HG03521 (cell line): ENCODE measurements around the gene CALML3.

Source experiments
- ATAC-seq: cut with Tn5 transposase; IDR thresholded peaks from one replicate; pipeline ENCODE4 v1.9.1; 2021; ENCODE audit warnings: mild to moderate bottlenecking, moderate library complexity; ENCODE audit not compliant: unreplicated experiment

CALML3 gene

DNA sequence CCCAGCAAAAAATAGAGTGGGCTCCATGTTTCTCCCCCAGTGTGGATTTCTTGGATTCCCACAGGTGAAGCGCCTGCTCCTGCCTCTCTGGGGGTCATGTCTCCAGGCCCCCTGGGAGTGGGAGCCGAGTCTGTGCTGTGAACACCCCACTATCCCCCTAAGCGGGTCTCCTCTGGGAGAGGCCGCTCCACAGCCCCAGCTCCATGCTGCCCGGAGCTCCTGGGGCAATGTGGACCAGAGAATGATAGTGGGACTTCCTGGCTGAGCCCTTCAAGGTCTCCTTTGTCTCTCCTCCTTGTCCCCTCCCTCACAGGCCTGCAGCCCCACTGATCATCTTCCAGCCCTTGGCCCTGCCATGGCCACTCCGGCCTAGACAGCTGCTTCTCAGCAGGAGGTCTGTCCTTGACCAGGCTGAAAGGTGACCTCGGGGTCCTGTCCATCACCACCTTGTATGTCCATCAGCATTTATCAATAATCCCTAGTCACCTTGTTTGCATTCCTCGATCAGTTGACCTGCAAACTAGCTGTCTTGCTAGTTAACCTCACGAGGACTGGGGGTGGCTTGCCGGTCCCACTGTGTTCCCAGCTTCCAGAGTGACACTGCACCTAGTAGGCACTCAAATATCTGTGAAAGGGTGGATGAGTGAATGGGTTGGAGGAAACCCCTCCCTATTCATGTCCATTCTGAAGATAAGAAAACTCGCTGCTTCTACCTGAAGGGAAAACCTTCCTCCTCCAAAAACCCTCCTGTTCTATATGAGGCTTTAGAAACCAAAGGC lies 776 bp upstream of the CALML3 start:
- no peak for ATAC-seq

DNA sequence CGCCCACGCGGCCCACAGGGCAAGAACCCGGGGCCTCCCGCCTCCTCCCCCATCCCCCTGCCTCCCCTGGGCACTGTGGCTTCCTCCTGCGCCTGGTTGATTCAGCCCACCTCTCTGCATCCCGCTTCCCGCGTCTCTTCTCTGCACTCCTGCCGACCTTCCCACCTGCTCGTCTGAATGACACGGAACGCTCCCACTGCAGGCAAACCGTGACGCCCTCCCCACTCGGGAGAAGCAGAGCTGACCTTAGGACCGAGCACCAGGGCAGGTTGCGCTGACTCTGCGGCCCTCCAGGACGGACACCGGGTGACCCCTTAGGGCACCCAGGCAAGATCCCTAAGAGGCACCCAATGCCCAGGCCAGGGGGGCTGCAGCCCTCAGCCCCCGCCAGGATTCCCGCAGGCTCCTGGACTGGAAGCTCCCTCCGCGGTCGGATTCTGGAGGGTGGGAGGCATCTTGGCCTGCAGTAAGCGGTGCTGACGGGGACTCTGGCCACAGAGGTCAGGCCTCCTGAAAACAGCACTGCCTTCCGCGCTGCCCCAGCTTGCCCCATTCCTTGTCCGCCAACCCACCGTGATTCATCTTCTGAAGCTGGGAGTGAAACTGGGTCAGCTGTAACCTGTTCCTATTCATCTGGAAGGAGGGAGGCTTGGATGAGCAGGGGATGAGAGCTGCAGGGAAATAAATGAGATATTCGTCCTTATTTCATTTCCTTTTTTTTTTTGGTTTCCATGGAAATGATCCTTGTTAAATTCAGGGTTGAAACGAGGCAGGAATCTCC lies 990 bp downstream of the CALML3 start:
- no peak for ATAC-seq

DNA sequence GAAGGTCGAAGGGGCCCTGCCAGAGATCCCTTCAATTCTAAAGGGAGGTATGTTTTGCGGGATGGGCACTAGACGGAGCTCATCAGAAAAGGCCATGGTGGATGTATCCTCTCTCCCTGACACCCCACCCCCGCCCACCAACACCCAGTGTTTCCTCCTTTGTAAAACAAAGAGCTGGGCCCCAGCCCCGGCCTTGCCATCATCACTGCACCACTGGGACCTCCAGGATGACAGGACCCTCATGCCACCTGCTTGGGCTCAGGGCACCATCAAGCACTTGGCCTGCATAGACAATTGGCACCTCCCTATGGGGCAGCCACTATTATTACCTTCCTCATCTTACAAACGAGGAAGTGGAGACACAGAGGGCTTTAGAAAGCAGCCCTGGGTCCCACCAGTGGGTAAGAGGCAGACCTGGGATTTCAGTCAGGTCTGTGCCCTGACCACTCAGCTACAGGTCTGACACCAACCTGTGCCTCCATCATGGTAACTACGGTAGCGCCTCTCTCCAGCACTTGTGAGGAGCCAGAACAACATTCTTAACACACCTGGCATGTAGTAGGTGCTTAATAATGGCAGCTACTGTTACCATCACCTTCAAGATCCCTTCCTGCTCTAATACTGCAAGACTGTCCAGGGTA lies 2.0 kb downstream of the CALML3 start:
- ATAC-seq = no peak

DNA sequence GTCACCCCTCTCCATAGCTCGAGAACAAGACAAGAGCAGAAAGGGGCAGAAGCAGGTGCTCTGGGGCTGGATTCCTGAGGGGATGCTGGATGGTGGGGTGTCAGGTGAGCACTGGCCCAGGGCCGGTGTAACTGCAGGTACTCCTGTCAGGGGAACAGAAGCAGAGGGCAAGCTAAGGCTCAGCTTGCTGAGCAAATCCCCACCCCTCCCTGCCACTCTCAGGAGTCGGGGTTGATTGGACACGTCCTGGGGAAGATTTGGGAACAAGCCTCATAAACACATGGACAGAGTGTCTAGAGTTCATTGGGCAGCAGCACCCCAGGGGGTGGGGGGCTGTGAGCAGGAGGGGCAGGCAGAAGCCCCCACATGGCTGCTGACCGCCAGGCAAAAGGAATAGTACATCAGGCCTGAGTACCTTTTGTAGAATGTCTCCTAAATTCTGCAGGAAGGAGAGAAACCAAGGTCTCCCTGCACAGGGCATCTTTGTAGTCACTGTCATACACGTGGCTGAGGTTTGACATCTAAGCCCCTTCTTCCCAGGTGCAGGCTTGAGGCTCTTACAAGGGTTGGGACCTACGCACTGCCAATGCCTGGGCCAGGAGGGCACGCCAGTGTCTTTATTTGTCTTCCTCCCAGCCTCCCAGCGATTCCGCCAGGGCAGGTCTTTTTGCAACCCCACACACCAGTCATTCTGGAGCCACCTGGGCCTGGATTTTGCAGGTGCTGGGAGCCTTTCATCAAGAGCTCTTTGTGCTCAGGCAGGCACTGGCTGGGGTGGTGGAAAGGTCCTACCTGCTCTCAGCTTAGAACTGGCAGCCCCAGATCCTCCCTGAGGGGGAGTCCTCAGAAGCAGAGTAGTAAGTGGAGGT lies 2.8 kb downstream of the CALML3 start:
- ATAC-seq = no peak

DNA sequence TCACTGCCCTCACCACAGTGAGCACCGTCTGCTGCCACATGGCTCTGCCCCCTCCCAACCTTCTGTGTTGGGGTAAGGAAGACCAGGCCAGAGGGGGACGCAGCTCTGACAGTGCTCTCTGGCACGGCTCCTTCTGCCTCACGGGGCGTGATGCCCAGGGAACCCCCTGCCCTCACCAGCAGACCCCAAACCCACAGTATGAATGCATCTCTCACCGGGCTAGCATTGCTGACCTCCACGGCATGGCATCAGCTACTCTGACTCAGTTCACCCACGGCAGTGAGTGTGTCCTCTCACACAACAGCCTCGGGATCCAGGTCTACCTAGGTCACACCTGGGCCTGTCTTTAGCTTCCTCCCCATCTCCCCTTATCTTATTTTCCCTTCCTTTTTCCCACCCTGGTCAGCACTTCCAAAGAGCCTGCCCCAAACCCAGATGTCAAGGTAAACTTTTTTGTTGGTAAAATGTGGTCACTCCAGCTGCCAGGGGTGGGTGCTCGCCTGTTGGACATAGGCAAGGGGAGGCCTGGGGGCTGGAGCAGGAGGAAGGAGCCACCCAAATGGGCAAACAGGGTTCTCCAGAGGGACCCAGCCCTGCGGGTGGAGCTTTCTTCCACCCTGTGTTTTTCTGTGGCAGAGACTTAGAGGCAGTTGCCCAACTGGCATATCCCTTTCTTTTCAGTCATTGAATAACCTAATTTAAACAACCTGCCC lies 4.4 kb downstream of the CALML3 start:
- ATAC-seq = no peak

DNA sequence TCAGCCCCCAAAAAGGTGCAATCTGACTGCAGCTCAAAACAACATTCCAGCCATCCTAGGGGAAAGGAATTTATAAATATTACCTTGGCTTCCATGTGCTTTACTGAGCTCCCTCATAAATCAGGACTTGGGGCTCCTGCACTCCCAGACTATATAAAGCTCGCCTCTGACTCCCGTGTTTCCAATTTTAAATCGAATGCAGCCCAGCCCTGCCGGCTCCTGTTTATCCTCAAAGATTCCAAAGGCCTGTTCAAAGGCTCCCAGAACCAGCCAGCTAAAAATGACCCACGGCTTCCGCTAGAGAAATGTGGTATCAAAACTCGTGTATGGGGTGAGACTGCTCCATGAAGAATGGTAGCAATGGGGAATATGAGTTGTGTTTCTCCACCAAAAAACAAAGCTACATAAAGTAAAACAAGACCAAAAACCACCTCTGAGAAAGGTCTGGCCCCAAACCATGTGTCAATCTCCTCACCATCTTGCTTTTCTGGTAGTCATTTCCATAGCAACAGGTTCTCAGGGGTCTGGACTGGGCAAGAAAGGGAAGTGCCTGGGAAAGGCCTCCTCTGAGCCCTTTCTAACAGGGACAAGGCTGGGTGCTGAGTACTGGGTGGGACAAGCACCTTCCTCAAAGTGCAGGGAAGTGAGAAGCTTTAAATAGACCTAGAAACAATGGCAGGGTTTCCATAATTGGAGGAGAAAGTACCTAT lies 5.1 kb downstream of the CALML3 start:
- no peak for ATAC-seq

DNA sequence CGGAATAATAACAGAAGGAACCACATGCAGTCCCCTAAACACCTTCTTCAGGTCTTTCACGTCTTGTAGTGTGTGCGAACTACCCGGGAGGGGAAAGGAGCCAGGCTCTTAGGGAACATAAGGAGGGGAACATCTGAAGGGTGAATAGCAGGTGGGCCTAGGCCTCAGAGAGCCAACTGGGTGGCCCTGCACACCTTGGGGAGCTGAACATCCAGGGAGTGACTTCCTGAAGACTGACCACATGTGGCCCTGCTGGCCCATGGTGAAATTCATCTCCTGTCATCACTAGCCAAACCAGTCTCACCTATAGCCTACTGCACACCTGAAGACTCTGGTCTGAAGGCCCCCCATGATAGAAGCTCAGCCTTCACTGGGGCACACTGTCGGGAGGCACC lies 5.6 kb downstream of the CALML3 start:
- no peak for ATAC-seq

DNA sequence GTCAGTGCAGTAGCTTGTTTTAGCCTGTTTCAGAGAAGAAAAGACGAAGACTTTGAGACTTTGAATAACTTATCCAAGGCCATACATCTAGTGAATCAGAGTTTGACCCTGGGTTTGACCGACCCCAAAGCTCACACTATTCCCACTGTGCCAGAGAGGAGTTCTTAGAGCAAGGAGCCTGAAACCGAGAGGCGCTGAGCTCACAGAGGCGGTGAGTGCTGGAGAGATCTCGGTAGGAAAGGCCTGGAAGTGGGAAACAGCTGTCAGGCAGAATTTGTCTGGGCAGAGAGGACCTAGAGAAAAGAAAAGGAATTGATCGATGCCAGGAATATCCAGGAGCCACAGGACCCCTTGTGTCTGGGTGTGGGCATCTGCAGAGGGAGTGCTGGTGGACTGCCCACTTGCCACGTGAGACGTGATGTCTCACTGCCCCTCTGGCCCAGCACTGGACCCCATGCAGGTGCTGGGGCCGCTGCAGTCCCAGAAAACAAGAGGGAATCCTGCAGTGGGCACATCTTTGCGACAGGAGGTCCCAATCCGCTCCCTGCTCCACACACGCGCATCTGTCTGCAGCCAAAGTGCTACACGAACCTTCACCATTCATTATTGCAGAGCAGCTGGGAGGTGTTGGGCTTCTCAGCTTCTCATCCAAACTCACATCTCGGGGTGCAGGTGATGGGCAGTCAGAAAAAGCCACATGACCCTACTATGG lies 6.2 kb downstream of the CALML3 start:
- ATAC-seq = no peak

DNA sequence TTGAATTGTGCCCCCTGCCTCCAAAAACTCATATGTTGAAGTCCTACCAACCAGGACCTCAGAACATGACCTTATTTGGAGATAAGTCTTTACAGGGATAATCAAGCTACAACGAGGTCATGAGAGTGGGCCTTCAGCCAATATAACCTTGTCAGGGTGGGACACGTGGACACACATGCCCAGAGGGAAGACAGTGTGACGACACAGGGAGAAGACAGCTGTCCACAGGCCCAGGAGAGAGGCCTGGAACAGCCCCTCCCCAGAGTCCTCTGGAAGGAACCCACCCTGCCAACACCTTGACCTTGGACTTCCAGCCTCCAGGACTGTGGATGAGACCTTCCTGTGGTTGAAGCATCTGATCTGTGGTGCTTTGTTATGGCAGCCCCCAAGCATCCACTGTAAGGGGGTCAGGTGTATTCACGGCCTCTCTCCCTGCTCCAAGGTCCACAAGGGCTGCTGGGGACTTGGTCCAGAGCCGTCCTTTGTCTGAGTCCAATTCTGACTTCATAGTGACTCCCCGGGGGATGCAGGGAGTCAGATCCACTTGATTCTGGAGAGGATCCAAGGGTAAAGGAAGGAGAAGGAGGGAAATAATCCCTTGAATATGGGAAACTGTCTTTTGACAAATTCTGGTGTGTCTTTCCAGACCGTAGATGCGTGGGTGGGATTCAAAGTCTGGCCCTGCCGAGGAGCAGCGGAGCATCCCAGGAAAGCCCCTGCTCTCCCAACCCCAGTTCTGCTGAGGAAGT lies 7.0 kb downstream of the CALML3 start:
- ATAC-seq = no peak

DNA sequence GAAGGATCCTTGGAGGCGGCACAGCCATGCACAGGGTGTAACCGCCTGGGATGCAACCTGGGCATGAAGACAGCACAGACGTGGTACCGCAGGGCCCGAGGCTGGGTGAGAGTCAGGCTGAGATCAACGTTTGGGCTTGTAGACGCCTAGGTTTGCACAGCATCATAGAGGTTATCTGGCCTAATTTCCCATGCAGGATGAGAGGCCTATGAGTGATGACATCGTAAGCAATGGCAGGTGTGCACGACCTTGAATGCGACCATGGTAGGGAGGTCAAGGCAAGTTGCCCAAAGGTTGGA lies 7.5 kb downstream of the CALML3 start:
- ATAC-seq = no peak

DNA sequence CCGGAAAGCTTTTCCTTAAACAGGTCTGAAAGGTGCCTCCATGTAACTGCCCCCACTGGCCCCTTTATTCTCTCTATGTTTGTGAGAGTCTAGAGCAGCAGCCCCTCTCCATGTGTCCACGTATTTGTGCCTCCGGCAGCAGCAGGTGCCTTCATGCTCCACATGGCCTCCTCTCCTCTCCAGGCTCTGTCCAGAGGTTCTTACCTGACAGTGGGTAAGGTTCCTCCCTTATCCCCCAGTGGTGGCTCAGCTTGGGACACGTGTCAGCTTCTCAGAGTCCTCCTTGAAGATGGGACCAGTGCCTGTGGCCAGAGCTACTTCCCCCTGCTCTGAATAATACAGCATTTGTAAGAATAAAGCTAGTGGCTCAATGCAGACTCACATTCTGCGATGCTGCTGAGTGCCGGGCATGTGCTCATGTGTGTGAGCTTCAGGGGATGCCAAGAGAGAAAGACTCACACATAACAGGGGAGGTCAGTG lies 7.9 kb downstream of the CALML3 start:
- ATAC-seq = no peak

DNA sequence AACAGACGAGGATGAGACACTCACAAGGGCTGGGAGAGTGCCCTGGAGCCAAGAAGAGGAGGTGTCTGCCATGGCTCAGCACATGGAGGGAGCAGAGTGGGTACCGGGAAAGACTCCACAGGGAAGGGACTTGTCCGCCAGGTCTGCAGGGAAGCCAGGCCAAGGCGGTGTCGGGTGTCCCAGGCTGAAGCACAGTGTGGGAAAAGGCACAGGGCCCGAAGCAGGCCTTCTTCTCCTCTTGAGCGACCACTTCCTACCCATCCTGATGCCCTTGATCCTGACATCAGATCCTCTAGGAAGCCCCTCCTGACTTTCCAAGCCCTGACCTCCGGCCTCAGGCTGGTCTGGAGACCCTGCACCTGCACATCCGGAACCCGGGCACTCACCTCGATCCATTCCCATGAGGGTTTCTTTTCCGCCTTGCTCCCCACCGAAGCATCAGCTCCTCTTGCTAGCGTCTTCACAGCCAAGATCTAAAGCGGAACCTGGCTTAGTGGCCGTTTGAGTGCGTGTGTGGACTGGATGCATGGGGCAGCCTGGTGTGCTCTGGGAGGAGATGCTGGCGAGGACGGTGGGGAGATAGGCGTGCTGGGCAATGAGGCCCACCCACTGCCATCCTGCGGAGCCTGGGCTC lies 8.5 kb downstream of the CALML3 start:
- no peak for ATAC-seq

DNA sequence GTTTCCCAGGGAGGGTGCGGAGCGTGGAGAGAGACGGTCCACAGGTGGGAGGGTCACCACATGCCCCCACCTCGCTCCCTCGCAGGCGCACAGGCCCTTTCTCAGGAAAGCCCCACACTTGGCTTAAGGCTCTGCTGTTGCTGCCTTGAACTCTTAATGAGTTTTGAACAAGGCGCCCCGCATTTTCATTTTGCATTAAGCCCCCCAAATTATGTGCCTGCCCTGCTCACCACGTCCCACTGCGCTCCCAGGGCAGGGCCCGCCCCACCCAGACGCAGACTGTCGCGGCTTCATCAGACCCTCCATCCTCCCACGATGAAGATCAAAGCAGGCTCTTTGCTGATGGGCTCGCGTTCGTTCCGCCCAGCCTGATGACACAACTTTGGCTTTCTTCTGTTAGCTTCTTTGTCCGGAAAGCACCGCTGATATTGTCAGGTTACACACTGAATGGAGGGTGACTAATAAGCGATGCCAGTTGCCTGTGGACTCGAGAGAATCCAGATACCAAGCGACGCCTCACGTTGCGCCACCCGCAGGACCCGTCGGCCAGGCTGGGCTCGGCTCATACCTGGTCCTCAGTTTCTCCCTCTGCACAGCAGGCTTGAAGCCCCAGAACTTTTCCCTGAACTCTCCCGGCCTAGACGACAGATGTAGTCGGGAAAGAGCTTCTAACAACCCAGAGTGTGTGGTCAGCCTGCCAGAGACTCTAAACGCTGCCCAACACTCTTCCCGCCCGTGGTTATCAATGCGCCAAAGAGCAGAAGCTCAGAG lies 9.5 kb downstream of the CALML3 start:
- ATAC-seq = no peak

DNA sequence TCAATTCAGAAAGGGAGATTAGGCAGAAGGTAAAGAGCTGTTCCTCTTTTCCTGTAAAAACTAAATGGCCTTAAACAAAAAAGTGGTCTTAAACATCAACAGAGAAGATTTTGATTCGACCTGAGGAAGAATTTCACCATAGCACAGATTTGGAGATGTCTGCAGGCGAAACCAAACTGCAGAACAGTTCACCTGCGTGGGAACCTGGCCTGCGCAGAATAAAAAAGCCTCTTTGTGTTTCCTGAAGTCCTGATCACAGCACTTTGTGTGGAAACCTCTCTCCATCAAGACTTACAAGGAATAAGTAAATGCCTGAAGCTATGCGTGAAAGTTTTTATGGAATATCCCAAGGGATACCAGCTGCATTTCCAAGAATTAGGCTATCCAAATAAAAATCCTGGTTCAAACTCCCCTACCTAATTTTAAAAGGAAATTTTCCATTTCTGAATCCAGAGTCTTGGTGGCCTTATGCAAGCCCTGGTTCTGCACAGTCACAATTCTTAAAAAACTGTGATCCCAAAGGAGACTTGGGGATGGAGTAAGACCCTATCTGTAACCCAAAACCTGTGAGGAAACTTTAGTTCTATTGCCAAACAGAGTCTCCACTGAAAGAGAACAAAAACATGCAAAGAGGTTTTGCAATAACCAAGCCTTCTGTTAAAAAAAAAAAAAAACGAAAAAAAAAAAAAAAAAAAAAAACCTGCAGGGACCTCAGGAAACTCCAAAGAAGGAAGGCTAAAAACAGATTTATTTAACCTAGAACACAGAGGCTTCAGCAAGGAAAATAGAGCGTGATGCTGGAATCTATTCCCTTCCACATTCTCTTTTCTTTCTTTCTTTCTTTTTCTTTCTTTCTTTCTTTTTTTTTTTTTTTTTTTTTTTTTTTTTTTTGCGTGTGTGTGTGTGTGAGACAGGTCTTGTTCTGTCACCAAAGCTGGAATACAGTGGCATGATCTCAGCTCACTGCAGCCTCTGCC lies 10.4 kb downstream of the CALML3 start:
- ATAC-seq = no peak

DNA sequence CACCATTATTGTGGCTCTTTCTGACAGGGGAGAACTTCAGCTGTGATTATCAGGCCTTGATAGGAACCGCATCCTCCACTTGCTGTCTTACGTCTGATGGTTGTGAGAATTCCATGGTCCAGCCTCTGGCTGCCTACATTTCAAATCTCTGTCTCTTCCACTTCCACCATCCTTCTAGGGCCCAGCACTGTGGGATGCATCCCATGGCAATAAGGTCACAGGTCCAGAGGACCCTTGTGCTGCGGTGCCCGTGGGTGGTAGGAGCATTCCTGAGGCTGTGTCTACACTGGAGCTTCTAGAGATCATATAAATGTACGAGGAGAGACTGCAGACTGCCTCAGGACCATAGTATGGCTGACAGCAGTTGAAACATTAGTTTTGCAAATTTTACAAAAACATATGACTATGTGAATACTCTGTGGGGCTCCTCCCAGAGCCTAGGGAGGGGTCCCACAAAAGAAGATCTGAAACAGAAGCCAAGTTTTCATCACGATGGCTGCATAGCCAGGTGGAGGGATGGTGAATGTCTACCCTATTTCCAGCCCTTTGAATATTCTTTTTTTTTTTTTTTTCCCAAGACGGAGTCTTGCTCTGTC lies 11.8 kb downstream of the CALML3 start:
- no peak for ATAC-seq

DNA sequence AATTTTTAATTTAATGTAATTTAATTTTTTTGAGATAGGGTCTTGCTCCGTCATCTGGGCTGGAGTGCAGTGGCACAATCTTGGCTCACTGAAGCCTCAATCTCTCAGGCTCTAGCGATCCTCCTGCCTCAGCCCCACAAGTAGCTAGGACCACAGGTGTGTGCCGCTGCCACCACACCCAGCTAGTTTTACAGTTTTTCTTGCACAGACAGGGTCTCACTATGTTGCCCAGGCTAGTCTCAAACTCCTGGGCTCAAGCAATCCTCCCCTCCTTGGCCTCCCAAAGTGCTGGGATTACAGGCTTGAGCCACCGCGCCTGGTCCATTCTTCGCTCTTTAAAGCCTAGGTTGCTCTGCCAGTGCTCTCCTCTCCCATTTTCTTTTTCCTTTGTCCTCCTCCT lies 12.9 kb downstream of the CALML3 start:
- no peak for ATAC-seq
